ENCODE results near the gene MYO18A.

DNA sequence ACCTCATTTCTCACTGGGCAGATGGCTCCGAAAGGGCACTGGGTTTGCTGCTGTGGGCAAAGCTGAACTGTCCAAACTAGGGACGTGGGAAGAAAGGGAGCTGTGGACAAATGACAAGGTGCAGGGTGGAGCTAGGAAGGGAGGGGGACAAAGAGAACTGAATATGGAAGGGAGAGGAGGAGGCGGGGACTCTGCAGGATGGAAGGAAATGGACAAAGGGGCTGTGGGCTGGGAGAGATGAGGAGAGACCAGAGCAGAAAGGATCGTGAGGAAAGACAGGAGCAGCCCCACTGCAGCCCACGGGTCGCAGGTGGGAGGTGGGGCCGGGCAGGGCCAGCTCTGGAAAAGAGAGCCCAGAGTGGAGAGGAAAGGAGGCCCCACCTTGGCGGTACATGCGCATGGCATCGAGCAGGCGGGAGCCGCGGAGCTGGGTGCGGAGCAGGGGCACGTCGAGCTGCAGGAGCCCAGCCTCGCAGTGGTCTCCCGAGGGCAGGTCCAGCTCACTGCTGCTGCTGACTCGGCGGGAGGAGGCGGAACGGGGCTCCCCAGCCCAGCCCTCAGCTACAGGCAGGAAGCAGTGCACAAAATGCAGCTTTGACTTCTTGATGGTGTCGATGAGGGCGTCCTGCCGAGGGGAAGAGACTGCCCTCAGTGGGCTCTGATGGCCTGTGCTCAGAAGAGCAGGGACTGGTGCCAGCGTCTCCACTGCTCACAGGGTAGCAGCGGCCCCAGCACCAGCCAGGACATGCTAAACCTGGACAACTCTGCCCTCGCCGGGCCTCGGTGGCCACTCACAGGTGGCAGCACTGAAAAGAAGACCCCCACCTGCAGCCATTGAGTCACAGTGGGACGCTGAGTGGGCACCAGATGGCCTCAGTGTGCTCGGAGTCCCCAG lies 70.5 kb downstream of the MYO18A start:
- TF ChIP-seq, protein P1, sequence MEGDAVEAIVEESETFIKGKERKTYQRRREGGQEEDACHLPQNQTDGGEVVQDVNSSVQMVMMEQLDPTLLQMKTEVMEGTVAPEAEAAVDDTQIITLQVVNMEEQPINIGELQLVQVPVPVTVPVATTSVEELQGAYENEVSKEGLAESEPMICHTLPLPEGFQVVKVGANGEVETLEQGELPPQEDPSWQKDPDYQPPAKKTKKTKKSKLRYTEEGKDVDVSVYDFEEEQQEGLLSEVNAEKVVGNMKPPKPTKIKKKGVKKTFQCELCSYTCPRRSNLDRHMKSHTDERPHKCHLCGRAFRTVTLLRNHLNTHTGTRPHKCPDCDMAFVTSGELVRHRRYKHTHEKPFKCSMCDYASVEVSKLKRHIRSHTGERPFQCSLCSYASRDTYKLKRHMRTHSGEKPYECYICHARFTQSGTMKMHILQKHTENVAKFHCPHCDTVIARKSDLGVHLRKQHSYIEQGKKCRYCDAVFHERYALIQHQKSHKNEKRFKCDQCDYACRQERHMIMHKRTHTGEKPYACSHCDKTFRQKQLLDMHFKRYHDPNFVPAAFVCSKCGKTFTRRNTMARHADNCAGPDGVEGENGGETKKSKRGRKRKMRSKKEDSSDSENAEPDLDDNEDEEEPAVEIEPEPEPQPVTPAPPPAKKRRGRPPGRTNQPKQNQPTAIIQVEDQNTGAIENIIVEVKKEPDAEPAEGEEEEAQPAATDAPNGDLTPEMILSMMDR (IDR thresholded peaks at IDR 0.05): no peak
- TF ChIP-seq POLR2A (IDR thresholded peaks at IDR 0.05) (no peak), POLR2AphosphoS5 (IDR thresholded peaks at IDR 0.05) (no peak)

Data from prostate gland (tissue), 2 donors.